PC-9 (cell line): ENCODE data around the gene TMEM38A.

Source experiments
- EZH2 ChIP-seq: fragments of 200-600 bp; sonication (generic); IDR thresholded peaks from 2 replicates; pipeline ENCODE4 v1.8.0; 2017; ENCODE audit warnings: antibody characterized with exemption, low read depth
- TF ChIP-seq, protein P1 (sequence below): fragments of 200-600 bp; sonication (generic); conservative IDR thresholded peaks from 2 replicates; pipeline ENCODE4 v1.6.1; 2017; ENCODE audit warnings: mixed run types, antibody characterized with exemption, mild to moderate bottlenecking, moderate library complexity

DNA sequence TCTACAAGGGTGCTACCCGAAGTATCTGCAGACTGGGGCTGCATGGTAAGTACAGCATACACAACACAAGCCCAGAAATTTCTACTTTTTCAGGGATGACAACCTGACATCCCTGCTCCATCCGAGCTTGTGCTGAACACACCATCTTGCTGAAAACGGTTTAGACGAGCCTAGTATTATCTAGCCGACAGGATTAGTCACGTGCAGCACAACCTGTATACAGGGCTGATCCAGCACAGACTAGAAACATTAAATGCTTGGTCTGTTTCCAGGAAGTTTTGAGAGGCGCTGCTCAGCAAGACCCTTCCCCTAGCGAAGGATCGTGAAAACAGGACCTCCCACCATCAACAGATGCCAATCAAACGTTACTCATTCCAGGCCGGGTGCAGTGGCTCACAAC, 5.2 kb upstream of the TMEM38A start:
- TF ChIP-seq EZH2 = no peak
- TF ChIP-seq, protein P1, sequence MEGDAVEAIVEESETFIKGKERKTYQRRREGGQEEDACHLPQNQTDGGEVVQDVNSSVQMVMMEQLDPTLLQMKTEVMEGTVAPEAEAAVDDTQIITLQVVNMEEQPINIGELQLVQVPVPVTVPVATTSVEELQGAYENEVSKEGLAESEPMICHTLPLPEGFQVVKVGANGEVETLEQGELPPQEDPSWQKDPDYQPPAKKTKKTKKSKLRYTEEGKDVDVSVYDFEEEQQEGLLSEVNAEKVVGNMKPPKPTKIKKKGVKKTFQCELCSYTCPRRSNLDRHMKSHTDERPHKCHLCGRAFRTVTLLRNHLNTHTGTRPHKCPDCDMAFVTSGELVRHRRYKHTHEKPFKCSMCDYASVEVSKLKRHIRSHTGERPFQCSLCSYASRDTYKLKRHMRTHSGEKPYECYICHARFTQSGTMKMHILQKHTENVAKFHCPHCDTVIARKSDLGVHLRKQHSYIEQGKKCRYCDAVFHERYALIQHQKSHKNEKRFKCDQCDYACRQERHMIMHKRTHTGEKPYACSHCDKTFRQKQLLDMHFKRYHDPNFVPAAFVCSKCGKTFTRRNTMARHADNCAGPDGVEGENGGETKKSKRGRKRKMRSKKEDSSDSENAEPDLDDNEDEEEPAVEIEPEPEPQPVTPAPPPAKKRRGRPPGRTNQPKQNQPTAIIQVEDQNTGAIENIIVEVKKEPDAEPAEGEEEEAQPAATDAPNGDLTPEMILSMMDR = no peak
